Heart left ventricle (tissue), 13 donors: Measurements from ENCODE around the gene PSMG4.

Experiments
- CTCF ChIP-seq, 12 donors: fragments of 200-600 bp; sonication (generic) in 4 of 12; IDR thresholded peaks; one replicate each; pipeline versions ENCODE4 v1.5.0 to v1.8.0; 2018 to 2022; ENCODE audit warnings: antibody characterized with exemption in 12 of 12, mild to moderate bottlenecking in 5 of 12
- POLR2A ChIP-seq, 2 donors: fragments of 450-650 bp; IDR thresholded peaks; one replicate each; pipeline ENCODE4 v1.6.1; 2017; ENCODE audit warnings: antibody characterized with exemption in 2 of 2, mild to moderate bottlenecking in 2 of 2, moderate library complexity in 2 of 2
- donor health status: ischemic (EF 13 %, LVEDD 7.1; RV severe dilation, severe dysfunction).
- donor health status: DM: no; HTN: yes; CAD: no.
- donor health status: DM: no; HTN: no; CAD: no.
- donor health status: ischemic (EF 25% LVEDD 6.9; RV normal size, moderate dysfunction).
- donor health status: ischemic (EF 25% LVEDD 5.7; RV mildly dilated, moderate dysfunction).
- donor health status: ischemic (EF 35%, LVEDD 5.7; RV mildly dilated, moderate dysfunction).
- donor health status: nonischemic (EF 11% LVEDD 7.7; RV severe dilation, severe dysfunction).
- donor health status: DM: yes; HTN: yes; CAD: no.
- donor health status: PGD.
- donor health status: ischemic (EF 29% LVEDD 5.4; RV normal size, mild dysfunction).
- donor health status: nonischemic (EF 23%, LVEDD 6.1; RV moderate dilation, normal function).

- TF ChIP-seq CTCF (IDR thresholded peaks at IDR 0.05) (no peak), POLR2A (IDR thresholded peaks at IDR 0.05) (no peak)
Observed at GRCh38 chr6:3250231-3250675, 8.5 kb upstream of the PSMG4 start.
